ENCODE data around the gene C9orf72. TPM values are rescaled to one million over a fixed set of nuclear protein-coding genes. Genes with fewer than 3 reads are reported as not detected.

The C9orf72 gene, protein sequence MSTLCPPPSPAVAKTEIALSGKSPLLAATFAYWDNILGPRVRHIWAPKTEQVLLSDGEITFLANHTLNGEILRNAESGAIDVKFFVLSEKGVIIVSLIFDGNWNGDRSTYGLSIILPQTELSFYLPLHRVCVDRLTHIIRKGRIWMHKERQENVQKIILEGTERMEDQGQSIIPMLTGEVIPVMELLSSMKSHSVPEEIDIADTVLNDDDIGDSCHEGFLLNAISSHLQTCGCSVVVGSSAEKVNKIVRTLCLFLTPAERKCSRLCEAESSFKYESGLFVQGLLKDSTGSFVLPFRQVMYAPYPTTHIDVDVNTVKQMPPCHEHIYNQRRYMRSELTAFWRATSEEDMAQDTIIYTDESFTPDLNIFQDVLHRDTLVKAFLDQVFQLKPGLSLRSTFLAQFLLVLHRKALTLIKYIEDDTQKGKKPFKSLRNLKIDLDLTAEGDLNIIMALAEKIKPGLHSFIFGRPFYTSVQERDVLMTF
- 3.9 to 5.9 TPM (median 4.9 TPM) in 5 replicates for total RNA-seq (2022; extraction: Qiagen RNA extraction)

DNA sequence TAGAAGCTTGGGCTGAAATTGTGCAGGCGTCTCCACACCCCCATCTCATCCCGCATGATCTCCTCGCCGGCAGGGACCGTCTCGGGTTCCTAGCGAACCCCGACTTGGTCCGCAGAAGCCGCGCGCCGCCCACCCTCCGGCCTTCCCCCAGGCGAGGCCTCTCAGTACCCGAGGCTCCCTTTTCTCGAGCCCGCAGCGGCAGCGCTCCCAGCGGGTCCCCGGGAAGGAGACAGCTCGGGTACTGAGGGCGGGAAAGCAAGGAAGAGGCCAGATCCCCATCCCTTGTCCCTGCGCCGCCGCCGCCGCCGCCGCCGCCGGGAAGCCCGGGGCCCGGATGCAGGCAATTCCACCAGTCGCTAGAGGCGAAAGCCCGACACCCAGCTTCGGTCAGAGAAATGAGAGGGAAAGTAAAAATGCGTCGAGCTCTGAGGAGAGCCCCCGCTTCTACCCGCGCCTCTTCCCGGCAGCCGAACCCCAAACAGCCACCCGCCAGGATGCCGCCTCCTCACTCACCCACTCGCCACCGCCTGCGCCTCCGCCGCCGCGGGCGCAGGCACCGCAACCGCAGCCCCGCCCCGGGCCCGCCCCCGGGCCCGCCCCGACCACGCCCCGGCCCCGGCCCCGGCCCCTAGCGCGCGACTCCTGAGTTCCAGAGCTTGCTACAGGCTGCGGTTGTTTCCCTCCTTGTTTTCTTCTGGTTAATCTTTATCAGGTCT lies at the start of gene C9orf72:
Gene C9orf72 (minus strand): TSS at position 564 of the 716 bp plus-strand sequence. CDS start 6,361 bp downstream, outside the sequence.

DNA sequence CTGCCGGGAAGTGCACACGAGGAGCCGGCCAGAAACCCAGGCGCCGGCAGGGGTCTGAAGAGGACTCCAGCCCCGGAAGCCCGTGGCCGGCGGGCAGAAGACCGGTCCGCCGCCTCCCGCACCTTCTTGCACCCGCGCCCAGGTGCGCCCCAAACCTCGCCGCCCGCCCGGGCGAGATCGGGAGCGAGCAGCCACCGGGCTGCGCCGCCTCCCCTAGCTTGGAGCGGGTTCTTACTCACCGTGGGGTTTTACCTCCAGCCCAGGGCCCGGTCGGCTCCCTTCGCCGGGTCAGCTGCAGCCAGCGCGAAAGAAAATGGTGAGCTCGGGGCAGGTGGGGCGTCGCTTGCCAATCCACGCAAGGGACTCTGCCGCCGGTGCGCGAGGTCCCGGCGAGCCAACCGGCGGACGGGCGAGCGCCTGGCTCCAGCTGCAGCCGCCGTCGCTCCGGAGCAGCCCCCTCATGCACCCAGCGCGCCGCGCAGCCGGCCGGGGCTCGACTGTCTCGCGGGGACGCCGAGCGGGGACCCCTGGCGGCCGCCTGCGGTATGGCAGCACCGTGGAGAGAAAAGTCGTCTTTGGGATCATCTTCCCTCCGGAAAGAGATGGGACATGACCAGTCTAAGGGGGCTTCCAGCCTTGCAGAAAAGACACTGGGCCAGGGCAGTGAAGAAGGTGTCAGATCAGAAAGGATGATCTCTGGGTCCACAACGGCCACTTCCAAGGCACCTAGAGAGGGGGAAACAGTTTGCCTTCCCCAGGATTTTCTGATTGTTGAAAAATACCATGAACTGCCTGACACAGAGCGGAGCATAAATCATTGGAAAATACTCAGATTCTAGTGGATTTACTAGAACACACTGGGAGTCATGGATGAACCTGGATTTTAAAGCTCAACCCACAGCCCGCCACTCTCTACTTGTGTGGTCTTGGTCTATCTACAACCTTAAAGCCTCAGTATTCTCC lies 43.7 kb downstream of the C9orf72 start, which contains the start of gene MOB3B:
Gene MOB3B (minus strand): TSS at position 499 of the 963 bp plus-strand sequence. CDS start 74,264 bp downstream, outside the sequence.

DNA sequence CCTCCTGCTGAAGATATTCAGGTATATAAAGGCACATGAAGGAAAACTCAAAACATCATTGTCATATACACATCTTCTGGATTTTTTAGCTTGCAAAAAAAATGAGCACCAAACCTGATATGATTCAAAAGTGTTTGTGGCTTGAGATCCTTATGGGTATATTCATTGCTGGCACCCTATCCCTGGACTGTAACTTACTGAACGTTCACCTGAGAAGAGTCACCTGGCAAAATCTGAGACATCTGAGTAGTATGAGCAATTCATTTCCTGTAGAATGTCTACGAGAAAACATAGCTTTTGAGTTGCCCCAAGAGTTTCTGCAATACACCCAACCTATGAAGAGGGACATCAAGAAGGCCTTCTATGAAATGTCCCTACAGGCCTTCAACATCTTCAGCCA lies 49.0 kb downstream of the C9orf72 start, which contains the start of gene IFNK:
Gene IFNK (plus strand): TSS at position 55 of the 400 bp plus-strand sequence. CDS start 47 bp downstream, at position 102.

Other genes starting within 250 kb of the C9orf72 start
- not detected in 5 replicates for gene IFNK, start 49.2 kb downstream of the C9orf72 start, total RNA-seq (2022; extraction: Qiagen RNA extraction)
- 8.8 to 11.2 TPM (median 9.5 TPM) in 5 replicates for gene MOB3B, start 43.7 kb downstream of the C9orf72 start, total RNA-seq (2022; extraction: Qiagen RNA extraction)

Measured in A549 treated with Mapracorat at 1 μM for 4 hours (cell line).